Coronary artery (tissue), 2 donors: ENCODE results near the gene ST8SIA2.

Source experiments
- DNase-seq: peaks from one replicate; pipeline ENCODE4 v3.0.0-alpha.2; 2017; ENCODE audit warnings: low spot score
- H3K27ac ChIP-seq, 2 donors: fragments of 200-600 bp; sonication (generic); one replicate each; pipeline ENCODE4 v1.5.1; 2016 to 2019
- H3K4me3 ChIP-seq: fragments of 200-600 bp; sonication (generic); 2 replicates; pipeline ENCODE4 v1.5.1; 2016; ENCODE audit warnings: mild to moderate bottlenecking, moderate library complexity
- TF ChIP-seq, protein P1 (sequence below): fragments of 200-600 bp; sonication (generic); IDR thresholded peaks from one replicate; pipeline ENCODE4 v1.5.1; 2019; ENCODE audit warnings: antibody characterized with exemption

Gene ST8SIA2

GRCh38 chr15:92485441-92485840, 91.8 kb downstream of the ST8SIA2 start:
- Histone ChIP-seq H3K4me3 (no peak overlapping the region), H3K27ac (no peak overlapping the region)
- TF ChIP-seq, protein P1, sequence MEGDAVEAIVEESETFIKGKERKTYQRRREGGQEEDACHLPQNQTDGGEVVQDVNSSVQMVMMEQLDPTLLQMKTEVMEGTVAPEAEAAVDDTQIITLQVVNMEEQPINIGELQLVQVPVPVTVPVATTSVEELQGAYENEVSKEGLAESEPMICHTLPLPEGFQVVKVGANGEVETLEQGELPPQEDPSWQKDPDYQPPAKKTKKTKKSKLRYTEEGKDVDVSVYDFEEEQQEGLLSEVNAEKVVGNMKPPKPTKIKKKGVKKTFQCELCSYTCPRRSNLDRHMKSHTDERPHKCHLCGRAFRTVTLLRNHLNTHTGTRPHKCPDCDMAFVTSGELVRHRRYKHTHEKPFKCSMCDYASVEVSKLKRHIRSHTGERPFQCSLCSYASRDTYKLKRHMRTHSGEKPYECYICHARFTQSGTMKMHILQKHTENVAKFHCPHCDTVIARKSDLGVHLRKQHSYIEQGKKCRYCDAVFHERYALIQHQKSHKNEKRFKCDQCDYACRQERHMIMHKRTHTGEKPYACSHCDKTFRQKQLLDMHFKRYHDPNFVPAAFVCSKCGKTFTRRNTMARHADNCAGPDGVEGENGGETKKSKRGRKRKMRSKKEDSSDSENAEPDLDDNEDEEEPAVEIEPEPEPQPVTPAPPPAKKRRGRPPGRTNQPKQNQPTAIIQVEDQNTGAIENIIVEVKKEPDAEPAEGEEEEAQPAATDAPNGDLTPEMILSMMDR, result no peak
- no peak for DNase-seq

DNA sequence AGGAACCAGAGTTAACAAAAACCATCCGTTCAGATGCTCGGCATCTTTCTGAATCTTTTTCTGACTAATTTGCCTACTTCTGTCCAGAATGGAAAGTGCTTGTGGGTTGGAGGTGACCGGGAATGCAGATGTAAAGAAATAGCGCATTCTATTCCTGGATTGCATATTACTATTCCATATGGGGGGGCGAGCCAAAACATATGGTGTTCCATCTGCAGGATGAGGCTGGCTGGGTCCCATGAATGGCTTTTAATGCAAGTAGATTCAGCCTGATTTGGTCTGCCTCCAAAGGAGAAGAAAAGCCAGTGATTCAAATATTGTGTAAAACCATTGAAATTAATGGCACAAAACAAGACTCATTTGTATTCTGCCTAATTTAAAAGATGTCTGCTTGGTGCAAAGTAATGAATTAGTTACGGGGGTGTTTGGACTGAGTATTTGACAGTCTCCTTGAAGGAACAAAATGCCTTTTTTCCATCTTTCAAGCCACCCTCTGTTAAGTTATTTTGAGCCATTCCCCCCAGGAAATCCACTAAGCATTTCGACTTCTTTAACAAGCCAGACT, 99.0 kb downstream of the ST8SIA2 start:
- Histone ChIP-seq H3K27ac (no peak overlapping the region), H3K4me3 (no peak overlapping the region)
- TF ChIP-seq, protein P1, result no peak
- no peak for DNase-seq

GRCh38 chr15:92494806-92495336, 101.2 kb downstream of the ST8SIA2 start:
- H3K4me3 ChIP-seq, result no peak overlapping the region
- no peak for DNase-seq
- TF ChIP-seq, protein P1, result no peak
- no peak overlapping the region for H3K27ac ChIP-seq

- H3K27ac ChIP-seq, result no peak overlapping the region
- DNase-seq, result no peak
- TF ChIP-seq, protein P1, result no peak
- no peak overlapping the region for H3K4me3 ChIP-seq
Observed at GRCh38 chr15:92495446-92495845, 101.8 kb downstream of the ST8SIA2 start.

DNA sequence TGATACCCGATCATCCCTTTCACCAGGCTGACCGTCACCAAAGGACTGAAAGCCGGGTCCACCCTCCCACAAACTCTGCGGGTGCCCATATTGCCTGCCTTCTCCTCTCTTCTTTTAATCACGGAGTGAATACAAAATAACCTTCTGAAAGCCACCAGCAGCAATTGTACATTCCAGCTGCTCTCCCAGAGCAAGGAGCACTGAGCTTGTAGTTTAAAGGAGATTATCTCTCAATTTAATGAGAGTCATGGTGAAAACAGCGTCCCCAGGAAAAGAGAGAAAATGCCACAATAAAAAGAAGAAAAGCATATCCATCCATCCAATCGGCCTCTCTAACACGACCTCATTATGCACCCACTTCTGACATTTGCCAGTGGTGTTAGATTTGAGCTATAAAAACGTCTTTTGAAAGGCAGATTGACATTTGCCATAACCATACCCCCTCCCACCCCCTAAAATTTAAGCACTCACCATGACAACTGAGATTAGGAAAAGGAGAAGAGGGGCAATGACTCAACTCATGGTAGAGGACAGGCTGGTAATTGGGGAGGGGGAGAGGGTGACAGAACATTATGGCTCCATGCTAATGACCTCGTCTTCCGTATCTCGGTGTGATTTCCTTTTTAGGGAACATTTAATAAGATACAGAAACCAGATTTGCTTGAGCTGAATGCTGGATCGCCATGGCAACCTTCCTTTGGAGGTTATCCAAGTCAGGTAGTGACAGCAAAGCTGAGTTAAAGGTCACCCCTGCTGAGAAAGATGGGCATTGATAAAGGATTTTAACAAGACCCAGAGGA, 106.2 kb downstream of the ST8SIA2 start:
- no peak for DNase-seq
- Histone ChIP-seq H3K4me3 (no peak overlapping the region), H3K27ac (no peak overlapping the region)
- TF ChIP-seq, protein P1, result no peak

GRCh38 chr15:92502336-92502735, 108.7 kb downstream of the ST8SIA2 start:
- Histone ChIP-seq H3K27ac (no peak overlapping the region), H3K4me3 (no peak overlapping the region)
- TF ChIP-seq, protein P1, result no peak
- no peak for DNase-seq
